ENCODE measurements around the gene PARP12.

GRCh38 chr7:140036224-140036962 is 26.4 kb downstream of the PARP12 start:
- TF ChIP-seq, protein P1, sequence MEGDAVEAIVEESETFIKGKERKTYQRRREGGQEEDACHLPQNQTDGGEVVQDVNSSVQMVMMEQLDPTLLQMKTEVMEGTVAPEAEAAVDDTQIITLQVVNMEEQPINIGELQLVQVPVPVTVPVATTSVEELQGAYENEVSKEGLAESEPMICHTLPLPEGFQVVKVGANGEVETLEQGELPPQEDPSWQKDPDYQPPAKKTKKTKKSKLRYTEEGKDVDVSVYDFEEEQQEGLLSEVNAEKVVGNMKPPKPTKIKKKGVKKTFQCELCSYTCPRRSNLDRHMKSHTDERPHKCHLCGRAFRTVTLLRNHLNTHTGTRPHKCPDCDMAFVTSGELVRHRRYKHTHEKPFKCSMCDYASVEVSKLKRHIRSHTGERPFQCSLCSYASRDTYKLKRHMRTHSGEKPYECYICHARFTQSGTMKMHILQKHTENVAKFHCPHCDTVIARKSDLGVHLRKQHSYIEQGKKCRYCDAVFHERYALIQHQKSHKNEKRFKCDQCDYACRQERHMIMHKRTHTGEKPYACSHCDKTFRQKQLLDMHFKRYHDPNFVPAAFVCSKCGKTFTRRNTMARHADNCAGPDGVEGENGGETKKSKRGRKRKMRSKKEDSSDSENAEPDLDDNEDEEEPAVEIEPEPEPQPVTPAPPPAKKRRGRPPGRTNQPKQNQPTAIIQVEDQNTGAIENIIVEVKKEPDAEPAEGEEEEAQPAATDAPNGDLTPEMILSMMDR (IDR thresholded peaks at IDR 0.05), result no peak
- no peak for TF ChIP-seq POLR2A (IDR thresholded peaks at IDR 0.05)
